ENCODE results near the gene SLC25A51.
"Not testable (repeated sequence)": the region's sequence is repeated elsewhere in the genome, so short reads cannot be mapped to it uniquely, and the experiment has no call there.

The SLC25A51 gene

DNA sequence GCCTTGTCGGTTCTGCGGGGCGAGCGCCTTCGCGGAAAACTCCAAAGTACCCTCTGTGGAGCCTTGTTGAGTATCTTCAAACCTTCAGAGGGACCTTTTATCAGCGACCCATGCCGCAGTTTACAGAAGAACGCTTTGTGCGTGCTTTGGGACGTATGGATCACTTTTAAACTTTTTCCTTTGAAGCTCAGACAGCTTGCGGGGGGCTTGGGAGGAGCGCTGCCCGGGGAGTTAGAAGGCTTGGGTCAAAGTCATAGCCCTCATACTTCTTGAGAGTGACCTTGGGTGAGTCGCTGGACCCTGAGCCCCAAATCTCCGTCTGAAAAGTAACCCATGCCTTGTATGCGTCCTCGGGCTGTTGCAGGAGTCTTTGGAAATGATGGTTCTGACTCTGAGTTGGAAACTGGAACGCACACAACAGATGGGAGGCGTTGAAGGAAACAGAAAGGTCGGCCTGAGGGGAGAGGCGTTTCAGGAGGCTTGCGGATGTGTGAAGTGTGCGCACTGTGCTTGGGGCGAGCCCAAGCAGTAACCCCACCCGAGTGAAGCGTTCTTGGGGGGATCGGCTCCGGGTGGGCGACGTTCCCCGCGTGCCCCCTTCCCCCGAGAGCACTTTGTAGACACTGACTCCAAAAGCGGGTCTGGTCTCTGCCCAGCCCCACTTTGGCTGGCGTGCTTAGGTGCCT is 661 bp upstream of the SLC25A51 start:
- DNase-seq (ENCODE audit: low read depth): no peak

DNA sequence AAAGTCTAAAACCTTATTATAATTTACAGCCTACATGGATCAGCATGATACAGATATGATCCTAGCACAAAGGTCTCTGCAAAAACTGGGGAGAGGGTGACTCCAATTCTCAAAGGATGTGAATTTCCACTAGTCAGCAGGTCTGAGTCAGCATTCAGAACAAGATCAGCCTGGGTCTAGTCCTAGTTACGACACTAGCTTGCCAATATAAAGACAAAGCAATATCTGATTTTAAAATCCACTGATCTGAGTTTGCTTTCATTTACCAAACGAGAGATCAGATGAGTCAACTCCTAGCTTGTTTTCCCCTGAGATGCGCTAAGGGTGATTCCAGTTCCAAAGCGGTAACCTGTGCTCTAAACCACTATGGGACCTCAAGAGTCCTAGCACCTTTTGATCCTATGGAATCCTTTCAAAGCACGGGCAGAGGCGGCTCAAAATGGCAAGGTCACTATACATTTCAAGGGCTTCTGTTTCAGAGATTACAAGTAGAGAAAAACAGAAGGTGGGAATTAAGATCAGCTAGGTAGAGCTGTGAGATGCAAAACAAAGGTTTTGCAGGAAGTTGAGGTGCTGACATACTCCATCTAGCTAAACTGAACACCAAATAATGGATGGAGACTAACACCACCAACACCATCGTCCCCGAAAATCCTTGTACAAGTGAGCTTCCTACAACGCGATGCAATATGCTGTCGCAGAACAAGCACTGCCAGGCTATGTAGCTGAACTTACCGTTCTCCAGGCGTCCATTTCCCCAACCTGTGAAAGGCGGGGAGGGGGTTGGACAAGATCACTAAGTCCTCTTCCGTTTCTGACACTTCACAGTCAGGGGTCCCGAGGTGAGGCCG is 906 bp downstream of the SLC25A51 start:
- DNase-seq (ENCODE audit: low read depth): no peak

DNA sequence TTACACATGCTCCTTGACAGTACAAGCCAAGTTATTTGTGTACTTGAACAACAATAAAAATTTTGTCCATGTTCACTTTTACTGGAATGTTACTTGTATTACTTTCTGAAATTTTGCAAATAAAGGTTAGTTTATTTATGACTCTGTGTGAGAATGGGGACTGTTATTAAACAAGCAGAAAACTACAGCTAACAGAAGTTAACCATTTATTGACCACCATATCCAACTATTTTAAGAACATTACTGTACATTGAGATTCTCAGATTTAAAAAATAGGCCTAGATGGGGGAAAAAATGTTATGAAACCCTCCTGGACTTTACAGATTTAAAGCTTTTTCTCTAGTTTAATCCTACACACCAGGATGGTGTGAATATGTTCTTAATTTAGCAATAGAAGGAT is 1.8 kb downstream of the SLC25A51 start:
- no peak for DNase-seq (ENCODE audit: low read depth)

DNA sequence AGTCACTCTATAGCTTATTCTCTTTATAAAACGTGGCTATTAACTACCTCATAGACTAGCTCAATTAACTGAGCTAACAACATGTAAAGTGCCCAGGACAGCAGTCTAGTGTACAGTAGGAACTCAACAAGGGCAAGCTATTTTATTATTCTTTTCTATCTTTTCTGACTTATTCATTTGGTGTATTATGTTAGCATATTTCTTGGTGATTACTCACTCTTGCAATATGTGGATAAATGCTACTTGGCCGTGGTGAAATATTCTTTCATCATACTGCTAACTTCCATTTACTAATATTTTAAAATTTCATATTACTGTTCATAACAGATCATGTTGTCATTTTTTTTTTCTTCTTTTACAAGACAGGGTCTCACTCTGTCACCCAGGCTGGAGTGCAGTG is 4.9 kb downstream of the SLC25A51 start:
- DNase-seq (ENCODE audit: low read depth): no peak

DNA sequence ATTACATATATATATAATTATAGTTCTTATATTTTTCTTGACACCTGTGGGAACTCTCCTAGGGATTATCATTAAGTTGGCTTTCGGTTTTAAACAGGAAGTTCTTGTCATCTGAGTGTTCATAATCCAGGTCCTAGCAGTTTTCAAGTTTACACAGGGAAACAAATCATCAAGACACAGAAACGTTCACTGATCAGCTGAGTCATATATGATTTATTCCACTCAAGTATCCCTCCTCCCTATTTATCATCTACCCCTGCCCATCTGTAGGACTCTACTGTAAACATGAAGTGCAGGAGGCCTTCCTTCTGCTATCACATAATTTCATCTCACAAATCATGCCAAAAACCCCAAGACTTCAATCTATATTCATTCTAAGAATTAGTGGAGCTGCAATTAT is 6.3 kb downstream of the SLC25A51 start:
- DNase-seq (ENCODE audit: low read depth): no peak

DNA sequence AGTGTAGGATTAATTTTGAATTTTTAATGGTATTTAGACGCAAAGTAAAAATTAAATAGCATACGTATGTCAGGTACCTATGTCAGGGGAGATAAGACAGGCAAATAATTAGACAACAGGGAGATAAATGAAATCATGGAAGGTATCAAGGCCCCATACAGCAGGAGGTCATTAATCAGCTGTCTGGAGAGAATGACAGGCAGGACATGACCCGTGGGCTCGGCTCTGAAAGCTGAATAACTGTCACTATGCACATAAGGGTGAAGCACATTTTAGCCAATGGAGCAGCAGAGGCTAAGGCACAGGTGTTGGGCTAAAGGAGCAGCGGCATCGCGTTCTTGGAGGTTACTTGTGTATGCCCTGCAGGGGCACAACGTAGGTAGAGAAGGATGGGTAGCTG is 11.9 kb downstream of the SLC25A51 start:
- no peak for DNase-seq (ENCODE audit: low read depth)

DNA sequence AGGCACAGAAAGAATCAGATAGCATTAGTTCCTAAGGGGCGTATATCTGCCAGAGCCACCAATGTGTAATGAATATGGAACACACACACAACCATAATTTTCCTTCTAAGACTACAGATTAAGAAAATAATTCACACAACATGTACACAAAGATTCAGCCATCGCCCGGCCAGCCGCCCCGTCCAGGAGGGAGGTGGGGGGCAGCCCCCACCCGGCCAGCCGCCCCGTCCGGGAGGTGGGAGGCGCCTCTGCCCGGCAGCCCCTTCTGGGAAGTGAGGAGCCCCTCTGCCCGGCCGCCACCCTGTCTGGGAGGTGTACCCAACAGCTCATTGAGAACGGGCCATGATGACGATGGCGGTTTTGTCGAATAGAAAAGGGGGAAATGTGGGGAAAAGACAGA is 12.9 kb downstream of the SLC25A51 start:
- DNase-seq (ENCODE audit: low read depth): not testable (repeated sequence)

DNA sequence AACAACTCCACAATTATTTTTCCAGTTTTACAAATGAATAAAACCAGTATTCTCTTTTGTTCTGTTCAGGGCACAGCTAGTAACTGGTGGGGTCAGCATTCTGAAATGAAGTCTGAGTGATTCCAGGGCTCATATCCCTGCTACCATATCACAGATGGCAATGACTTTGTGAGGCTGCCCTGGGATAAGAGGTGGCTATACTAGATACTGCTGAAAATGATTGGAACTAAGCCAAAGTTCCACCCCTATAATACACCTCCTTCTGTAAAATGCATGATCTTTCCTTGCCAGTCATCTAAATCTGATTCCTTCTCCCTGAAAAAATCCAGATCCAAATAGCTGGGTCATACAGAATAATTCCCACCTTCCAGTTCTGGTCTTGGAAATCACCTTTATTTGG is 14.4 kb downstream of the SLC25A51 start:
- no peak for DNase-seq (ENCODE audit: low read depth)

DNA sequence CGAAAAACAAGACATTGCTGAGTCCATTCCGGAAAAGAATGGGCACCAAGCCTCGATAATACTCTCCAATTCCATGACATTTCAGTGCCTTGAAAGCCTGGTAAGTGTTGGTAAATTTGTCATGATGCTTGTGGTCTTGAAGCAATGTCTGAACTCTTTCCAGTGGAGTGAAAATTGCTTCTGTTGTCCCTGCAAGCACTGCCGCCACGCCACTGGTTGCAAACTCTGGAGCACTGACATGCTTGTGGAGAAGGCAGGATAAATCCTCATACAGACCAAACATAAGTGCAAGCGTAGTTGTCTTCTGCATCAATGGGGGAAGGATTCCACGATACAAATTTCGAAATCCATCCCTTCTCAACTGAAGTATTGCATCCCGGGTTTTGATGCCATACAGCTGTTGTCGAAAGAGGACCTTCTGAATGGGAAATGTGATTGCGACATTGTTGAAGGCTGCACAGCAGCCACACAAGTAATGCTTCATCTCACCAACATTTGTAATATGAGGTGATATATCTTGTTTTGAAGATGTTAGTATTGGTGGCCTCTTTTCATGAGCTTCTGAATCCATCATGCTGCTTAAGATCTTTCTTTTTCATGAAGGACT is 15.8 kb downstream of the SLC25A51 start:
- not testable (repeated sequence) for DNase-seq (ENCODE audit: low read depth)

DNA sequence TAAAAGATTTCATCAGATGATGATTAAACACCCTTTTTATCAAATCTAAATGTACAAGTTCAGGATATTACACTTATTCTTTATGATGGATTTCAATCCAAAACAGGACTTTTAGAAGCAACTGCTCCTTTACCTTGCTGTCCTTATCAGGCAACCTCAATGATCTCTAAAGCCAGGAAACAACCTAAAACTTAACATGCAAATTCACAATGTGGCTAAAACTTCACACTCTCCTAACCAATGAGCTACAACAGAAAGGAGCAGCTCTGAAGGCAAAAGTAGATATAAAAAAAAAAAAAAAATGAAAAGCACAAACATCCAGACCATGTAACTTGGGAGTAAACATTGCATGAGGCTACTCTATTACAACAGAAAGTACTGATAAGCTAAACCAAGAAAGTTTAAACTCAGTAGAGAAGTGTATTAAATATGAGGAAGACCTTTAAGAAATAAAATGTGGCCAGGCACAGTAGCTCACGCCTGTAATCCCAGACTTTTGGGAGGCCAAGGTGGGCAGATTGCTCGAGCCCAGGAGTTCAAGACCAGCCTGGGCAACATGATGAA is 22.9 kb downstream of the SLC25A51 start:
- DNase-seq (ENCODE audit: low read depth): no peak

DNA sequence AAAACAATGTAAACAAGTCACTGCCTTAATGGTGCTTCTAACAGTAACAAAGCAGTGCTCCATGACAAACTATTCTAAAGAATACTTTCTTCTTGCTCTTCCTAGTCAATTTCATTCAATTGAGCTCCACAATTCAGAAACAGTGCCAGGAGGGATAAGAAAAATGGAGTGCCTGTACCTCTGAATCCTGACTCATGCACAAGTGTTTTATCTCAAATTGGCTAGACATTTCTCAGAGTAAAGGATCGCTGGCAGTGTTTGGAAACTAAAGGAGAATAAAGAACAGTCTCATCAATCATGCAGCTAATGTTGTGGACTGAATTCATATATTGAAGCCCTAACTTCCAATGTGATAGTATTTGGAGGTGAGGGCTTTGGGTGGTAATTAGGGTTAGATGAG is 27.6 kb downstream of the SLC25A51 start:
- DNase-seq (ENCODE audit: low read depth): no peak

DNA sequence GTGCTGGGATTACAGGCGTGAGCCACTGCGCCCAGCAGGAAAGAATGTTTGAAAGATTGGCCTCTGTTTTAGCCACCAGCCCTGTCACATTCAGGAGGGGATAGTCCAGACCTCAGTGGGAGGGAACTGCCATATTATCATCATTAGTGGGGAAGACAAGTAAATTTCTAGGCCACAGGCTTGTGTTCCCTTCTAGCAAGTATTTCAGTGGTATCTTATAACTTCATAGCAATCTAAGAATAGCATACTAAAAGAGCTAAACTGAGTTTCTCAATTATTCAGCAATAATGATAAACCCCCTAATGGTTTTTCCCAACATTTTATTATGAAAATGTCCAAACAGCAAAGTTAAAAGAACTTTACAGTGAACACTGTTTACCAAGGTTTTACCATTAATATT is 30.0 kb downstream of the SLC25A51 start:
- no peak for DNase-seq (ENCODE audit: low read depth)

DNA sequence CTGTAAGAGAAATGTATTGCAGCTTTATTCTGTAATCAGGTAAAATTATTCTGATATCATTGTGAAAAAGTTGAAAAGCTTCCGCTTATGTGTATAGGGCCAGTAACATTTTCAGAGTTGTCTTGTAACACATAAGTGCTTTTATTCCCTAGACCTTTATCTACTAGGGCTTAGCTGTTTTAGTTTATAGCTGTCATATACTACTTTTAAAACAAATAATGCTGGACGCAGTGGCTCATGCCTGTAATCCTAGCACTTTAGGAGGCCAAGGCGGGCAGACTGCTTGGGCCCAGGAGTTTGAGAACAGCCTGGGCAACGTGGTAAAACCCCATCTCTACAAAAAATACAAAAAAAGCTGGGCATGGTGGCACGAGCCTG is 33.1 kb downstream of the SLC25A51 start:
- DNase-seq (ENCODE audit: low read depth): no peak

DNA sequence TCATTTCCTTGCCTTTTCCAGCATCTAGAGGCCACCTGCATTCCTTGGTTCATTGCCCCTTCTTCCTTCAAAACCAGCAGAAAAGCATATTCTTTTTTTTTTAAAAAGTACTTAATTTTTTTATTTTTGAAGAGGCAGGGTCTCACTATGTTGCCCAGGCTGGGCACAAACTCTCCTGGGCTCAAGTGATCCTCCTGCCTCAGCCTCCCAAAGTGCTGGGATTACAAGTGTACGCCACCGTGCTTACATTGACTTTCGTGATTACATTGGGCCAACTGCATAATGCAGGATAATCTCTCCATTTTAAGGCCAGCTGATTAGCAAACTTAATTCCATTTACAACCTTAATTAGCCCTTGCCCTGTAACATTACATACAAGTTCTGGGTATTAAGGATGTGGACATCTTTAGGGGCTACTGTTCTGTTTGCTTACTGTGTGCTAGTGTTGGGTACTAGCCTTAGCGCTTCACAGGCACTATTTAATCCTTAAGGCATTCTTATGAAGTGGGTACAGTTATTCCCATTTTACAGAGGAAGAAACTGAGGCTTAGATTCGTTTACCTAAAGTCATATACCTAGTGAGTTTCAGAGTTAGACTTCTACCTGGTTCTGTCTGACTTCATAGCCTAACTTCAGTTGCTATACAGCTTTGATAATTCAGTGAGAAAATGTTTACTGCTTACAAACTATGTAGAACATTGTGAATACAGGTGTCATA is 33.7 kb downstream of the SLC25A51 start:
- DNase-seq (ENCODE audit: low read depth): no peak

DNA sequence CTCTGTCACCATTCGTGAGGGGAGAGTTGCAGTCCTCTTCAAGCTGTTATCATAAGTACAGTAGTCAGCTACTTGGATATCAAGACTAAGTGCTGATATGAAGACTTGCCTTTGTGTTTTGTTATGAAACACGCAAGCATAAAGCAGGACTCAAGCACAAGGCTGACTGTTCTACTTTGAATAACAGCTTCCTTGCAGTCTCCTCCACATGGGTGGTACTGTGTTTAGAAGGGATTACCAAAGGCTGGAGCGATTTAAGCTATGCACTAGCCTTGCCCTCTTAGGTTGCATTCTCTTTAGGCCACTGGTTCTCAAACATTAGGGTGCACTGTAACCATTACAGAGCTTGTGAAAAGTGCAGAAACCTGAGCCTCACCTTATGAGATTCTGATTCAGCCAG is 41.4 kb downstream of the SLC25A51 start:
- no peak for DNase-seq (ENCODE audit: low read depth)

DNA sequence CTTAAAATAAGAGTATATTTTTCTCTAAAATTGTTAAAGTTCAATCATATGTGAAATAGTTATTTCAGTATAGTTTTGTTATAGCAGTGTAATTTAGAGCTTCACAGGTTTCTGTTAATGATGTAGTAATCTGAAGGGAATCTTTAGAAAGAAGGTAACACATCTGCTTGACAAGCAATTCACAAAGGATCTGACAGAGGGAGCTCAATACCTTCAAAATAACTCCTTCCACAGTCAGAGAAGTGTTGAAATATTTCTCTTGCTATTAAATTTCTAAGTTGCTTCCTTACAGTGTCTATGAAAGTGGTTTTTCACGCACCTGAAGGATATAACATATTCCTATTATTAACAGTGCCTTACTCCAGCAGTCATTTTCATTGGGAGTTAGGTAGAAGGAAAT is 44.9 kb downstream of the SLC25A51 start:
- no peak for DNase-seq (ENCODE audit: low read depth)

DNA sequence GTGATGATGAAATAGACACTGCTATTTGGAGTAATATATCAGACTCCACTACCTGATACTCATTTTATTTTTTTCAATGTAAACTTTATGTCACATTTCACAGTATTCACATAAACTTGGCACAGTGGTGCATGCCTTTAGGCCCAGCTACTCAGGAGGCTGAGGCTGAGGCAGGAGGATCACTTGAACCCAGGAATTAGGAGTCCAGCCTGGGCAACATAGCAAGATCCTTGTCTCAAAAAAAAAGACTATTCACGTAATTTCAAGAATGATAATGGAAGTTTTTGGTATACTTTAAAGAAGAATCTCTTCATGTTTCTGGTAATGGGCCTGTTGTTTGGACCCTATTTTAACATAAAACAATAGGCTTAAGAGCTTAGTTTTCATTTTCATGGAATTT is 47.4 kb downstream of the SLC25A51 start:
- no peak for DNase-seq (ENCODE audit: low read depth)

DNA sequence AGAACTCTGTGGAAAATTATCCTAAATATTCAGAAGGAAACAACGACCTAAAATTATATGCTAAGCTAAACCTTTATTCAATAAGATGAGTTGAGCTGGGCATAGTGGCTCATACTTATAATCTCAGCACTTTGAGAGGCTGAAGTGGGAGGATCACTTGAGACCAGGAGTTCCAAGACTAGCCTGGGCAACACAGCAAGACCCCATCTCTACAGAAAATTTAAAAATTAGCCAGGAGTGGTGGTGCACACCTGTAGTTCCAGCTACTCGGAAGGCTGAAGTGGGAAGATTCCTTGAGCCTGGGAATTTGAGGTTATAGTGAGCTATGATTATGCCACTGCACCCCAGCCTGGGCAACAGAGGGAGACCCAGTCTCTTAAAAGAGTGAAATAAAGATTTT is 51.7 kb downstream of the SLC25A51 start:
- DNase-seq (ENCODE audit: low read depth): no peak

DNA sequence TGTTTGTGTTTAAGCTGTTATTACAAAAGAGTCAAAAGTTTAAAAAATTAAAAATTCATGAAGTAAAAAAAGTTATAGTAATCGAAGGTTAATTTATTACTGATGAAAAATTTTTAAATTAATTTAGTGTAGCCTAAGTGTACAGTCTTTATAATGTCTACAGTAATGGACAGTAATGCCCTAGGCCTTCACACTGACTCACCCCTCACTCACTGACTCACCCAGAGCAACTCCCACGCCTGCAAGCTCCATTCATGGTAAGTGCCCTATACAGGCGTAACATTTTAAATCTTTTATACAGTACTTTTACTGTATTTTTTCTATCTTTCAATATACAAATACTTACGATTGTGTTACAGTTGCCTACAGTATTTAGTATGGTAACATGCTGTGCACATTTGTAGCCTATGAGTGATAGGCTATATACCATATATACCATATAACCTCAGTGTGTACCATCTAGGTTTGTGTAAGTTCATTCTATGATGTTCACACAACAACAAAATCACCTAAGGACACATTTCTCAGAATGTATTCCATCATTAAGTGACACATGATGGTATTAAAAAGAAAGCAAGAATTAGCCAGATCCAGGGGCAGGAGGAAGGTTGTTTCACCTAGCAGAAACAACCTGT is 63.2 kb downstream of the SLC25A51 start:
- DNase-seq (ENCODE audit: low read depth): no peak

DNA sequence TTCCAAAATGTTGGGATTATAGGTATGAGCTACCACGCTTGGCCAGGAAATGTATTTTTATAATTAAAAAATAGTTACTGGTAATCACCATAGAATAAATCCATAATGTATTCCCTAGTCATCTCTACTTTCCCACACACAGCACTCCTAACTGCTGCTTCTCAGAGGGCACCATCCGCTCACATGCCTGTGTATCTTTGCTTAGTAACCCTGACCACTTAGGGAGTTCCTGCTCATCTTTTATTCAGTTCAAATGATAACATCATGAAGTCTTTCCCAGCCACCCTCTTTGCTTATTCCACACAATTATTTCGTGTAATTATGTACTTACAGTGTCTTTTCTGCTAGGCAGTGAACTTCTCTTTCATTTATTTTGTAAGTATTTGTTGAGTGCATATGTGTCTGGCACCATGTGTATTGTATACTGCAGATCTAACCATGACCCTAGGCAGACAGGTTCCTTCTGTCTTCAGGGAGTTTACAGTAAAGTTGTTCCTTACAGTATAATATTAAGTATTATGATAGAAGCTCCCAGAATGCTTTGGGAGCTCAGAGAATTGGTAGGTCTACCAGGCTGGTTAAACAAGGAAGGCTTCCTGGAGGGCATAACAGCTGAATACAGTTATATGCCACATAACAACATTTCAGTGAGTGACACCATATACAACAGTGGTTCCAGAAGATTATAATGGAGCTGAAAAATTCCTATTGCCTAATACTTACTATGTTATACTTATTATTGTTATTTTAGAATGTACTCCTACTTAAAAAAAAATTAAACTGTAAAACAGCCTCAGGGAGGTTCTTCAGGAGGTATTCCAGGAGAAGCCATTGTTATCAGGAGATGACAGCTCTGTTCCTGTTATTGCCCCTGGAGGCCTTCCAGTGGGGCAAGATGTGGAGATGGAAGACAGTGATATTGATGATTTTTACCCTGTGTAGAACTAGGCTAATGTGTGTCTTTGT is 64.1 kb downstream of the SLC25A51 start:
- no peak for DNase-seq (ENCODE audit: low read depth)

Measured in stimulated activated CD8-positive, alpha-beta memory T cell treated with anti-CD3 and anti-CD28 coated beads, Interleukin-7, amount 100 ng/mL, for 24 hours (primary cell).